HepG2 (cell line): ENCODE data around the gene TBCD. TPM values are rescaled to one million over a fixed set of nuclear protein-coding genes. Genes with fewer than 3 reads are reported as not detected.

Source experiments
- CAMTA2 ChIP-seq: sonication (generic); formaldehyde crosslinking; IDR thresholded peaks from 2 replicates; pipeline ENCODE4 v1.4.0; 2020; ENCODE audit warnings: mild to moderate bottlenecking, missing genetic modification reagents, borderline replicate concordance
- JUND ChIP-seq: sonication (generic); formaldehyde crosslinking; IDR thresholded peaks from 2 replicates; pipeline ENCODE4 v1.8.0; 2022; ENCODE audit warnings: mild to moderate bottlenecking, missing genetic modification reagents
- KLF16 ChIP-seq, 2 experiments: sonication (generic) in 1 of 2; formaldehyde crosslinking in 1 of 2; IDR thresholded peaks; 2 replicates each; pipeline versions ENCODE4 v1.6.1 to v1.8.0; 2016 to 2023; ENCODE audit warnings: missing genetic modification reagents in 2 of 2, missing compliant biosample characterization in 1 of 2
- KMT2A ChIP-seq: sonication (generic); formaldehyde crosslinking; IDR thresholded peaks from 2 replicates; pipeline ENCODE4 v1.4.0; 2020; ENCODE audit warnings: missing genetic modification reagents
- SOX6 ChIP-seq, 2 experiments: fragments of 450-650 bp in 1 of 2; sonication (generic) in 1 of 2; formaldehyde crosslinking in 1 of 2; IDR thresholded peaks; 2 replicates each; pipeline versions ENCODE4 v1.4.0 to v1.6.1; 2017 to 2020; ENCODE audit warnings: antibody characterized with exemption in 1 of 2, mild to moderate bottlenecking in 1 of 2, missing genetic modification reagents in 1 of 2
- TAF1 ChIP-seq: sonication (generic); formaldehyde crosslinking; IDR thresholded peaks from 2 replicates; pipeline ENCODE4 v1.4.0; 2020; ENCODE audit warnings: missing genetic modification reagents
- TGIF2 ChIP-seq: IDR thresholded peaks from 2 replicates; pipeline ENCODE4 v1.6.1; 2016; ENCODE audit warnings: control low read depth, missing compliant biosample characterization
- THAP11 ChIP-seq: IDR thresholded peaks from 2 replicates; pipeline ENCODE4 v1.6.1; 2016; ENCODE audit warnings: missing biosample characterization, missing genetic modification reagents
- ZFP41 ChIP-seq: sonication (generic); formaldehyde crosslinking; IDR thresholded peaks from 2 replicates; pipeline ENCODE4 v1.4.0; 2020; ENCODE audit warnings: mild to moderate bottlenecking, missing genetic modification reagents, borderline replicate concordance
- ZNF292 ChIP-seq: sonication (generic); formaldehyde crosslinking; IDR thresholded peaks from 2 replicates; pipeline ENCODE4 v1.8.1; 2022; ENCODE audit warnings: mild to moderate bottlenecking, low read depth, missing genetic modification reagents, borderline replicate concordance
- ZNF772 ChIP-seq: sonication (generic); formaldehyde crosslinking; IDR thresholded peaks from 2 replicates; pipeline ENCODE4 v1.5.0; 2020; ENCODE audit warnings: mild to moderate bottlenecking, missing genetic modification reagents
- ZSCAN9 ChIP-seq: IDR thresholded peaks from 2 replicates; pipeline ENCODE4 v1.6.1; 2016; ENCODE audit warnings: borderline replicate concordance
- polyA plus RNA-seq, 8 experiments: library from polyadenylated mRNA; depleted of rRNA in 3 of 8; stranded (reverse) in 7 of 8; unstranded in 1 of 8; fragments of >200 nt; fragmentation: Illumina TruSeq in 4 of 8; extraction: Trizol in 4 of 8; gene quantifications; 2 replicates each; pipeline versions ENCODE4 v1.2.1 to v1.2.3, GENCODE V29; 2011 to 2016; ENCODE audit warnings: low read depth in 4 of 8, missing spikeins in 1 of 8, mixed read lengths in 1 of 8; ENCODE audit not compliant: insufficient read depth in 1 of 8
- total RNA-seq, 5 experiments: library from RNA; depleted of rRNA; stranded (reverse); fragments of >200 nt; fragmentation: Illumina TruSeq; extraction: Trizol; gene quantifications; 2 replicates each; pipeline ENCODE4 v1.2.3, GENCODE V29; 2016; ENCODE audit warnings: low read depth in 1 of 5
- TF ChIP-seq, protein P1 (sequence below): sonication (generic); formaldehyde crosslinking; IDR thresholded peaks from 2 replicates; pipeline ENCODE4 v1.9.0; 2021; ENCODE audit warnings: mild to moderate bottlenecking, missing genetic modification reagents
- TF ChIP-seq, protein P2 (sequence below): sonication (generic); formaldehyde crosslinking; conservative IDR thresholded peaks from 2 replicates; pipeline ENCODE4 v1.4.0; 2020; ENCODE audit warnings: missing genetic modification reagents
- TF ChIP-seq, protein P3 (sequence below): IDR thresholded peaks from 2 replicates; pipeline ENCODE4 v1.6.1; 2016; ENCODE audit warnings: low read depth
- TF ChIP-seq, protein P4 (sequence below): sonication (generic); formaldehyde crosslinking; IDR thresholded peaks from 2 replicates; pipeline ENCODE4 v1.5.0; 2020; ENCODE audit warnings: mild to moderate bottlenecking, missing genetic modification reagents

Gene TBCD
- total and polyA plus RNA-seq, 2 of the 13 experiments (the other 11 are each of a cell fraction or from before 2014, with no cell fraction given), result 33.9 to 54.8 TPM

DNA sequence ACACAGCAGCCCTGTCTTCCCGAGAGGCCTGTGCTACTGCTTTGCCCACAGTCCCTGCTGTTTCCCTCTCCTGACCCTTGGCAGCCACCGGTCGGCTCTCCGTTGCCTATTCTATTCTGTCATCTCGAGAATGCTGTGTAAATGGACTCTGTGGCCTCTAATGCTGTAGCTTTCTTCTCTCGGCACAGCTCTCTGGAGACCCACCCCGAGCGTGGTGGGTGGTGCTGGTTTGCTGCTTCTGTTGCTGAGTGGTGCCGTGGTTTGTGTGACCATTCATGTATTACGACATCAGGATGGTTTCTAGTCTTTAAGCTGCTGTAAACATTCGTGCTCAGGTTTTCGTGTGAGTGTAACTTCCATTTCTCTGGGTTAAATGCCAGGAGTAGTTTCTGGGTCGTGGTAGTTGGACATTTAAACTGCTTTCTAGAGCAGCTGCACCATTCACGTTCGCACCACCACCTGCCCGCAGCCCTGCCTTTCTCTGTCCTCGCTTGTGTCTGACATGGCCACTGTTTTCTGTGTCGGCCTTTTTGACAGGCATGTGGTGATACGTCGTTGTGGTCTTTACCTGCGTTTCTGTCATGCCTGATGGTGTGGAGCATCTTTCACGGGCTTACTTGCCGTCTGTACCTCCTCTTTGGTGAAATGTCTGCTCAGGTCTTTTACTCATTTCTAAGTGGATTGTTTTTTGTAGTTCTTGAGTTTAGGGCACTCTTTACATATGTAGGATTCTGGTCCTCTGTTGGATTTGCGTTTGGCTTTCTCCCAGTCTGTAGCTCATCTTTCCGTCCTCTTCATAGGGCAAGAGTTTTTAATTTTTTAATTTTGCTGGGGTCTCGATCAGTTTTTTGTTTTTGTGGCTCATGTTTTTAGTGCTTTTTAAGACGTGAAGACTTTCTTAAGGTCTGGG, 135.6 kb downstream of the TBCD start (continued):
- TF ChIP-seq, protein P1, sequence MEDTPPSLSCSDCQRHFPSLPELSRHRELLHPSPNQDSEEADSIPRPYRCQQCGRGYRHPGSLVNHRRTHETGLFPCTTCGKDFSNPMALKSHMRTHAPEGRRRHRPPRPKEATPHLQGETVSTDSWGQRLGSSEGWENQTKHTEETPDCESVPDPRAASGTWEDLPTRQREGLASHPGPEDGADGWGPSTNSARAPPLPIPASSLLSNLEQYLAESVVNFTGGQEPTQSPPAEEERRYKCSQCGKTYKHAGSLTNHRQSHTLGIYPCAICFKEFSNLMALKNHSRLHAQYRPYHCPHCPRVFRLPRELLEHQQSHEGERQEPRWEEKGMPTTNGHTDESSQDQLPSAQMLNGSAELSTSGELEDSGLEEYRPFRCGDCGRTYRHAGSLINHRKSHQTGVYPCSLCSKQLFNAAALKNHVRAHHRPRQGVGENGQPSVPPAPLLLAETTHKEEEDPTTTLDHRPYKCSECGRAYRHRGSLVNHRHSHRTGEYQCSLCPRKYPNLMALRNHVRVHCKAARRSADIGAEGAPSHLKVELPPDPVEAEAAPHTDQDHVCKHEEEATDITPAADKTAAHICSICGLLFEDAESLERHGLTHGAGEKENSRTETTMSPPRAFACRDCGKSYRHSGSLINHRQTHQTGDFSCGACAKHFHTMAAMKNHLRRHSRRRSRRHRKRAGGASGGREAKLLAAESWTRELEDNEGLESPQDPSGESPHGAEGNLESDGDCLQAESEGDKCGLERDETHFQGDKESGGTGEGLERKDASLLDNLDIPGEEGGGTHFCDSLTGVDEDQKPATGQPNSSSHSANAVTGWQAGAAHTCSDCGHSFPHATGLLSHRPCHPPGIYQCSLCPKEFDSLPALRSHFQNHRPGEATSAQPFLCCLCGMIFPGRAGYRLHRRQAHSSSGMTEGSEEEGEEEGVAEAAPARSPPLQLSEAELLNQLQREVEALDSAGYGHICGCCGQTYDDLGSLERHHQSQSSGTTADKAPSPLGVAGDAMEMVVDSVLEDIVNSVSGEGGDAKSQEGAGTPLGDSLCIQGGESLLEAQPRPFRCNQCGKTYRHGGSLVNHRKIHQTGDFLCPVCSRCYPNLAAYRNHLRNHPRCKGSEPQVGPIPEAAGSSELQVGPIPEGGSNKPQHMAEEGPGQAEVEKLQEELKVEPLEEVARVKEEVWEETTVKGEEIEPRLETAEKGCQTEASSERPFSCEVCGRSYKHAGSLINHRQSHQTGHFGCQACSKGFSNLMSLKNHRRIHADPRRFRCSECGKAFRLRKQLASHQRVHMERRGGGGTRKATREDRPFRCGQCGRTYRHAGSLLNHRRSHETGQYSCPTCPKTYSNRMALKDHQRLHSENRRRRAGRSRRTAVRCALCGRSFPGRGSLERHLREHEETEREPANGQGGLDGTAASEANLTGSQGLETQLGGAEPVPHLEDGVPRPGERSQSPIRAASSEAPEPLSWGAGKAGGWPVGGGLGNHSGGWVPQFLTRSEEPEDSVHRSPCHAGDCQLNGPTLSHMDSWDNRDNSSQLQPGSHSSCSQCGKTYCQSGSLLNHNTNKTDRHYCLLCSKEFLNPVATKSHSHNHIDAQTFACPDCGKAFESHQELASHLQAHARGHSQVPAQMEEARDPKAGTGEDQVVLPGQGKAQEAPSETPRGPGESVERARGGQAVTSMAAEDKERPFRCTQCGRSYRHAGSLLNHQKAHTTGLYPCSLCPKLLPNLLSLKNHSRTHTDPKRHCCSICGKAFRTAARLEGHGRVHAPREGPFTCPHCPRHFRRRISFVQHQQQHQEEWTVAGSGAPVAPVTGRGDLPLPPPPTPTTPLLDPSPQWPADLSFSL (CRISPR knock-in tag), result peak; percentile 82
- no peak for TF ChIP-seq SOX6 (IDR thresholded peaks at IDR 0.05)
- TF ChIP-seq SOX6 (CRISPR knock-in tag; IDR thresholded peaks at IDR 0.05), result peak; percentile 64
- peak; percentile 60; the same call in 1 of the 2 replicates for TF ChIP-seq ZNF772
- TF ChIP-seq ZSCAN9 (CRISPR knock-in tag), result 0 out of 2 replicates have a peak, but pooled peaks have one; percentile 46
- TF ChIP-seq ZFP41 (CRISPR knock-in tag), result no peak
- TF ChIP-seq, protein P2, sequence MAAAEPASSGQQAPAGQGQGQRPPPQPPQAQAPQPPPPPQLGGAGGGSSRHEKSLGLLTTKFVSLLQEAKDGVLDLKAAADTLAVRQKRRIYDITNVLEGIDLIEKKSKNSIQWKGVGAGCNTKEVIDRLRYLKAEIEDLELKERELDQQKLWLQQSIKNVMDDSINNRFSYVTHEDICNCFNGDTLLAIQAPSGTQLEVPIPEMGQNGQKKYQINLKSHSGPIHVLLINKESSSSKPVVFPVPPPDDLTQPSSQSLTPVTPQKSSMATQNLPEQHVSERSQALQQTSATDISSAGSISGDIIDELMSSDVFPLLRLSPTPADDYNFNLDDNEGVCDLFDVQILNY, result 0 out of 2 replicates have a peak, but pooled peaks have one; percentile 23
- peak; percentile 13; the same call in 1 of the 2 replicates for TF ChIP-seq TGIF2 (CRISPR knock-in tag)
- TF ChIP-seq, protein P3, sequence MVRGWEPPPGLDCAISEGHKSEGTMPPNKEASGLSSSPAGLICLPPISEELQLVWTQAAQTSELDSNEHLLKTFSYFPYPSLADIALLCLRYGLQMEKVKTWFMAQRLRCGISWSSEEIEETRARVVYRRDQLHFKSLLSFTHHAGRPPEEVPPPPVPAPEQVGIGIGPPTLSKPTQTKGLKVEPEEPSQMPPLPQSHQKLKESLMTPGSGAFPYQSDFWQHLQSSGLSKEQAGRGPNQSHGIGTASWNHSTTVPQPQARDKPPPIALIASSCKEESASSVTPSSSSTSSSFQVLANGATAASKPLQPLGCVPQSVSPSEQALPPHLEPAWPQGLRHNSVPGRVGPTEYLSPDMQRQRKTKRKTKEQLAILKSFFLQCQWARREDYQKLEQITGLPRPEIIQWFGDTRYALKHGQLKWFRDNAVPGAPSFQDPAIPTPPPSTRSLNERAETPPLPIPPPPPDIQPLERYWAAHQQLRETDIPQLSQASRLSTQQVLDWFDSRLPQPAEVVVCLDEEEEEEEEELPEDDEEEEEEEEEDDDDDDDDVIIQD, result 0 out of 2 replicates have a peak, but pooled peaks have one; percentile 27
- TF ChIP-seq THAP11, result peak; percentile 55
- TF ChIP-seq, protein P4, sequence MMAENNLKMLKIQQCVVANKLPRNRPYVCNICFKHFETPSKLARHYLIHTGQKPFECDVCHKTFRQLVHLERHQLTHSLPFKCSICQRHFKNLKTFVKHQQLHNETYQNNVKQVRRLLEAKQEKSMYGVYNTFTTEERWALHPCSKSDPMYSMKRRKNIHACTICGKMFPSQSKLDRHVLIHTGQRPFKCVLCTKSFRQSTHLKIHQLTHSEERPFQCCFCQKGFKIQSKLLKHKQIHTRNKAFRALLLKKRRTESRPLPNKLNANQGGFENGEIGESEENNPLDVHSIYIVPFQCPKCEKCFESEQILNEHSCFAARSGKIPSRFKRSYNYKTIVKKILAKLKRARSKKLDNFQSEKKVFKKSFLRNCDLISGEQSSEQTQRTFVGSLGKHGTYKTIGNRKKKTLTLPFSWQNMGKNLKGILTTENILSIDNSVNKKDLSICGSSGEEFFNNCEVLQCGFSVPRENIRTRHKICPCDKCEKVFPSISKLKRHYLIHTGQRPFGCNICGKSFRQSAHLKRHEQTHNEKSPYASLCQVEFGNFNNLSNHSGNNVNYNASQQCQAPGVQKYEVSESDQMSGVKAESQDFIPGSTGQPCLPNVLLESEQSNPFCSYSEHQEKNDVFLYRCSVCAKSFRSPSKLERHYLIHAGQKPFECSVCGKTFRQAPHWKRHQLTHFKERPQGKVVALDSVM, result peak; percentile 25; the same call in 1 of the 2 replicates
- 0 out of 2 replicates have a peak, but pooled peaks have one; percentile 24 for TF ChIP-seq ZNF292 (CRISPR knock-in tag)
- no peak for TF ChIP-seq TAF1 (CRISPR knock-in tag)
- no peak for TF ChIP-seq CAMTA2 (CRISPR knock-in tag)
- peak; percentile 71; the same call in 1 of the 2 replicates for TF ChIP-seq KMT2A
- 0 out of 4 replicates have a peak, but pooled peaks of 1 of the 2 experiments have one; percentile 21 for TF ChIP-seq KLF16 (CRISPR knock-in tag; IDR thresholded peaks at IDR 0.05)
- TF ChIP-seq JUND (CRISPR knock-in tag), result peak; percentile 34; the same call in 1 of the 2 replicates
